ENCODE measurements around the gene DCPS. TPM values are rescaled to one million over a fixed set of nuclear protein-coding genes. Genes with fewer than 3 reads are reported as not detected.
A peak's percentile ranks its signal among the peaks of the same experiment; 100 is the strongest.
"Not testable (repeated sequence)": the region's sequence is repeated elsewhere in the genome, so short reads cannot be mapped to it uniquely, and the experiment has no call there.

The DCPS gene
- total RNA-seq, 1 donor from 2014 or later = 15.5 TPM

GRCh38 chr11:126393143-126393542 is 89.3 kb downstream of the DCPS start:
- intact Hi-C loops (cut with DNase I) = no loop called here
- DNase-seq = peak; percentile 38
- peaks cover 13% of the 10 kb centered on the region for H3K4me1 ChIP-seq
- no peaks in the 10 kb centered on the region for H3K27me3 ChIP-seq
- no peak overlapping the region for H3K27ac ChIP-seq
- no peak for ATAC-seq
- H3K4me3 ChIP-seq = no peak overlapping the region
- H3K9me3 ChIP-seq = no peaks in the 10 kb centered on the region
- no peak for TF ChIP-seq CTCF (IDR thresholded peaks at IDR 0.05)
- no peaks in the 10 kb centered on the region for H3K36me3 ChIP-seq

DNA sequence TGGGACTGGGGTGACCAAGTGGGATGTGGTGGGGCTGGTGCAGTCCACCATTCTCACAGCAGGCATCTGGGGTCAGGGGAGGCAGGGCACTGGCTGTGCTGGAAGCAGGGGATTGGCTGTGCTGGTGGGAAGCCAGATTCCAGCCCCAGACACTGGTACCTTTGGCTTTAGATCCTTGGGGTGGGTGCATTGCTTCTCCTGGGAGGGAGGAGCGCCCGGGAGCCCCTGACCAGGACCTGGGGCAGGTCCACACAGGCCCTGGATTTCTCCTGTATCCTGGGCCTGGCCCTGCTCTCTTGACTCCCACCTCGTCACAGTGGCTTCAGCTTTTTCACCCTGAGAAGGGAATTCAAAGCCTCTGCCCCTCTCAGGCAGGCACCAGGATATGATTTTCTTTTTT is 90.2 kb downstream of the DCPS start:
- H3K27me3 ChIP-seq = no peaks in the 10 kb centered on the region
- H3K36me3 ChIP-seq = no peaks in the 10 kb centered on the region
- intact Hi-C loops (cut with DNase I) = no loop called here
- no peak overlapping the region for H3K4me3 ChIP-seq
- ATAC-seq = no peak
- H3K9me3 ChIP-seq = no peaks in the 10 kb centered on the region
- peak; percentile 37 for DNase-seq
- TF ChIP-seq CTCF (IDR thresholded peaks at IDR 0.05) = no peak
- H3K4me1 ChIP-seq = peaks cover 13% of the 10 kb centered on the region
- H3K27ac ChIP-seq = no peak overlapping the region

DNA sequence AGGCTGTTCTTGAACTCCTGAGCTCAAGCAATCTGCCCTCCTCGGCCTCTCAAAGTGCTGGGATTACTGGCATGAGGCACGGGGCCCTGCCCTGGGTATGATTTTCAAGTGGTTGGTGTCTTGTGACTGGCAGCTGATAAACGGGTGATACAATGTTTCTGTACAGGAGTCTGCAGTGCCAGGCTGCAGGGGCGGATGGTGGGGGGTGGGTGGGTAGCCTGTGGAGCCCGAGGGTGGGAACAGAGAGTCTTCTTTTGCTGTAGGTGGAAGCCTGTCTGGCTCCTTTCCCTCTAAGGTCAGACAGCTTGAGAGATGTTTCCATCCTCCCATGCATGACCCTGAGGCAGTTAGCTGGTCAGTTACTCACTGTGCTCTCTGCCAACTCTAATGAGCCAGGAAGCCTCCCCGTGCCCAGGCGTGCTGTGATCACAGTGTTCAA is 90.8 kb downstream of the DCPS start:
- H3K27ac ChIP-seq; H3K4me3 ChIP-seq; H3K36me3 ChIP-seq; intact Hi-C loops (cut with DNase I); H3K27me3 ChIP-seq; H3K9me3 ChIP-seq: not testable (repeated sequence)
- ATAC-seq (peak; percentile 60), DNase-seq (peak; percentile 38)
- H3K4me1 ChIP-seq = peaks cover 13% of the 10 kb centered on the region

Other genes starting within 250 kb of the DCPS start
- gene CDON, start 241.2 kb upstream of the DCPS start, total RNA-seq = 13.3 TPM
- gene RPUSD4, start 92.4 kb upstream of the DCPS start, total RNA-seq = 21.6 TPM
- 37.5 TPM for gene FAM118B, start 92.3 kb upstream of the DCPS start, total RNA-seq
- gene SRPRA, start 35.2 kb upstream of the DCPS start, total RNA-seq = 120 TPM
- gene FOXRED1, start 34.9 kb upstream of the DCPS start, total RNA-seq = 14.8 TPM
- gene TIRAP, start 21.0 kb upstream of the DCPS start, total RNA-seq = 13.7 TPM
- gene ST3GAL4, start 51.6 kb downstream of the DCPS start, total RNA-seq = 39.2 TPM